OCI-LY3 (cell line): ENCODE data around the gene TMOD4.

Source experiments
- CTCF ChIP-seq: fragments of 200-600, 300-600 bp; sonication (generic); IDR thresholded peaks from 2 replicates; pipeline ENCODE4 v1.5.1; 2014; ENCODE audit warnings: antibody characterized with exemption, low read length, low read depth
- EZH2phosphoT487 ChIP-seq: fragments of 200-600 bp; shearing (Covaris generic); IDR thresholded peaks from 2 replicates; pipeline ENCODE4 v1.6.1; 2018; ENCODE audit warnings: antibody characterized with exemption, mixed run types, low read depth

- TF ChIP-seq CTCF (no peak), EZH2phosphoT487 (no peak)
These were observed 45.8 kb upstream of the TMOD4 start for GRCh38 chr1:151221616-151222015.
